C1 segment of cervical spinal cord (tissue), 14 donors: ENCODE results near the gene SSRP1.
"Not testable (repeated sequence)": the region's sequence is repeated elsewhere in the genome, so short reads cannot be mapped to it uniquely, and the experiment has no call there.

ENCODE experiments used
- DNase-seq, 14 donors: peaks; one replicate each; lab custom pipeline; 2025; lab: John Stamatoyannopoulos, UW

The SSRP1 gene

GRCh38 chr11:57336856-57337255 lies 1.2 kb upstream of the SSRP1 start:
- DNase-seq: not testable (repeated sequence)

GRCh38 chr11:57336111-57336666 lies 497 bp upstream of the SSRP1 start:
- no peak for DNase-seq

- DNase-seq: no peak
Observed at GRCh38 chr11:57335023-57335342, 709 bp downstream of the SSRP1 start.

- DNase-seq: no peak
Observed at GRCh38 chr11:57332694-57333440, 2.8 kb downstream of the SSRP1 start.

- DNase-seq: no peak
Observed at GRCh38 chr11:57331720-57332119, 4.0 kb downstream of the SSRP1 start.

GRCh38 chr11:57330029-57330428 lies 5.7 kb downstream of the SSRP1 start:
- no peak for DNase-seq

GRCh38 chr11:57327721-57328120 lies 8.0 kb downstream of the SSRP1 start:
- no peak for DNase-seq

- DNase-seq: peak in 1 of 14 donors; percentile 24
Observed at GRCh38 chr11:57325735-57326048, 10.0 kb downstream of the SSRP1 start.

GRCh38 chr11:57324886-57325734 lies 10.6 kb downstream of the SSRP1 start, which contains the start of gene TNKS1BP1:
TNKS1BP1 (minus strand) TSS chr11:57324952; CDS start chr11:57321885, 3,067 bp downstream.
- peak; percentile 17 to 96 (median 86) for DNase-seq

GRCh38 chr11:57324154-57324885 lies 11.4 kb downstream of the SSRP1 start:
- DNase-seq: peak in 2 of 14 donors; percentile 33 to 64

- DNase-seq: no peak
Observed at GRCh38 chr11:57323855-57324153, 11.9 kb downstream of the SSRP1 start.

DNA sequence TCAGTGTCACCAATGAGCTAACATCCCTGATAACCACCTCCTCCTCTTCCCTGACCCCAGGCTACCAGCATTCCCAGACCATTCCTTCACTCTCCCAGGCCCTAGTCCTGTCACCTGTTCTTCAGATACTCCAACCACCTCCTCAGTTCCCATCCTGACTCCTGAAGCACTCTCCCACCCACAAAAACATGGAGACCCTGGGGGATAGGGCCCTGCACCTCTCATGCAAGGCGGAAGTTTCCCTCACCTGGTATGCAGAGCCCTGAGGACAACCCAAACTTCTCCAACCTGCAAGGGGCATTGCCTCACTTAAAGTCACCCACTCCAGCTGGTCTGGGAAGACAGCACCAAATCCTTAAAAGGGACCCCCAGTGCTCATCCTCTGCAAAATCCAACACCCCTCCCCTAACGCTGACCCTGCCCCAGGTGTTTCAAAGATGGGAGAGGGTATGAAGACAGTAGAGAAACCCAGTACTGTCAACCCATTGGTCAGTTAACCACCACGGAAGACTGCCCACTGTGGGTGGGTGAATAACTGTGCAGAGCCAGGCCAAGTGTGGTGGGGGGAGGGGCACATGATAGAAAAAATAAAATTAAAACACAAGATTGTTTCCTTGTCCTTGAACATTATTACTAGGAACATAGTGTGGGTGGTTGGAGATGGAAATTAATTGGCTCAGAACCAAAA lies 12.4 kb downstream of the SSRP1 start:
- peak in 1 of 14 donors; percentile 25 for DNase-seq

GRCh38 chr11:57322256-57323166 lies 13.2 kb downstream of the SSRP1 start:
- peak in 10 of 14 donors; percentile 5 to 61 (median 34) for DNase-seq

- DNase-seq: no peak
Observed at GRCh38 chr11:57321388-57322255, 14.1 kb downstream of the SSRP1 start.

DNA sequence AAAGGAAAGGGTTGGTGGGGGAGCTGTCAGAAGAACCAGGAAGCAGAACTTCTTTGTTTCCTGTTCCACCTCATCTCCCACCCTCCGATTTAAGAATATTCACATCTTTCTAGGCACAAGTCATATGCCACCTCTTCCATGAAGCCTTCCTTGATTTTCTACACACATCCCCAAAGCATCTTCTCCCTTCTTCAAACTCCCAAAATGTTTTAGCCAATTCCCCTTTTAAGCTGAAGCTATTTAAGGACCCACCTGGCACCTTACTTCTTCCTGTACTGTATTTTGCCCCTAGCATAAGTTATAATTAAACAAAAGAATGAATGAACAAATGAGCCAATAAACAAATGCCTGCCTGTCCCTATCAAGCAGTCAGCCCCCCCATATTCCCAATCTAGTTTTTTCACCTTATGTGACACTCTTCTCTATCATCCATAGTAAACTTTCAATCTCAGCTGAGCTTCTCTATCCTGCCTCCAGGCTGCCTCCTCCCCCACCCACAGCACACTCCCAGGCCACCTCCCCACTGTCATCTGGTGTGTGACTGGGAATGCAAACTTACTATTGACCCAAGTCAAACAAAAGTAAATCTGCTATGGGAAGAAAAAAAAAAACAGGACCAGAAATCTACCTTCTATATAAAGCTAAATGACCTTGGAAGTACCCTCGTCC lies 14.8 kb downstream of the SSRP1 start:
- no peak for DNase-seq

DNA sequence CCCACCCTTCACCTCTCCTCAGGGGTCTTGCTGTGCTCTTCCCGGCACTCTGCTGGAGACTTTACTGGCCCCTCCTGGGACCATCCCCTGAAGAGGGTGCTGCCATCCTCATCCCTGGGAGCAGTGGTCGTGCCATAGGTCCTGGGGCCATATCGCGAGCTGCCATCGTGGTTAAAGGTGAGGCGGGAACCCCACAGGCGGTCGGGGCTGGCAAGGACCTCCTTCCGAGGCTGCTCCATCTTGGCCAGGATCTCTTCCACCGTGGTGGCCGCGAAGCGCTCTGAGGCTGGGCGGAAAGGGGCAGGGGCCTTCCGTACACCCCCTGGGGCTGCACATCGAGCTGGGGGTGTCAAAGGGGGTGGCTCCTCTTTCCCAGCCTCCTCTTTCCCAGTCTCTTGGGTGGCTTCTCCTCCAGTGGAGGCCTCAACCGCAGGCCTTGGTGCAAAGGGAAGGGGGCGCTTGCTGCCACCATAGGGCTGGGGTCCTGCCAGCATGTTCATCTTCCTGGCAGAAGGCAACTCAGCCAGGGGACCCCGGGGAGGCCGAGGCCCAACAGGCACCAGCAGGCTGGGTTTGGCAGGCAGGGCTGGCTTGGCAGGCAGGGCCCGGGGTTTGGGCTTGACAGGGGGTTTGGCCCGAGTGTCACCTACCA lies 15.5 kb downstream of the SSRP1 start:
- DNase-seq: no peak

DNA sequence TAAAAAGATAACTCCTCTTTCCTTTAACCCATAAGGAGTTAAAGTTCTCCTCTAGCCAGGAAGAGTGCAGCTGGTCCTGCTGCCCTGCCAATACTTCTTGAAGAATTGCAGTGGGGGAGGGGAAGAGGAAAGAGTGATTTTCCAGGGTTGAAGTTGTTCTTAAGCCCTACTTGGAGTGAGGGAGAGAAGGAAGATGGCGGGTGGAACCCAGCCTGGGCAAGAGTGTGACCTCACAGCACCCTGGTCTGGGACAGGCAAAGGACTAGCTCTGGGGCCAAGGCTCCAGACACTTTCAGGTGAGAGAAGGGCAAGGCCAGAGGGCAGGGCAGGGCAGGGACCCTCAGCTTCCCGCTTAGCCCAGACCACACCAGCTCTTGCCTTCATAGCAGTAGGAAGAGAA lies 17.5 kb downstream of the SSRP1 start:
- DNase-seq: no peak

DNA sequence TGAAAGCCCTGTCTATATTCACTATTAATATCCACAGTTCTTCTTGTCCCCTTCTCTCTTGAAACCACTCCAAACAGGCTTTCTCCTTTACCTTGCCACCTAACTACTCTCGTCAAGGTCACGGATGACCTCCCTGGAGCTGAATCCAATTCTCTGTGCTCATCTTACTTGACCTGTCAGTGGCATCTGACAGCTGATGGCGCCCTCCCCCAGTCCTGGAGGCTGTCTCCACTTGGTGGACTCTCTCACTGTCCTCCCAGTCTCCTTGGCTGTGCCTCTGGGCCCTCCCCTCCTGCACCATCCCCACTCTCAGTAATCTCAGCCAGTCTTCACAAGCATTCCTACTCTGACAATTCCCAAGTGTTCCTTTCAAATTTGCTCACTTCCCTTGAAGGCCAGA lies 19.7 kb downstream of the SSRP1 start:
- no peak for DNase-seq
